Inflammatory macrophage (primary cell): ENCODE data around the gene ANXA9.

Source experiments
- DNase-seq, 2 donors: peaks; one replicate each; pipeline ENCODE4 v3.0.0-alpha.2; 2020 to 2022
- total RNA-seq, 18 experiments: gene quantifications; one replicate each; lab custom pipeline; 2026; ENCODE audit warnings: mixed read lengths in 6 of 18, inconsistent platforms in 2 of 18; lab: John Stamatoyannopoulos, UW

The ANXA9 gene
- total RNA-seq: 0.59 to 3.9 (median 2.0) reads per million in 18 experiments

- DNase-seq: peak; percentile 39 to 70
Measured at GRCh38 chr1:150981805-150982712, at the start of gene ANXA9. Gene ANXA9, plus strand, starts transcription at chr1:150982292. Its CDS starts 814 bp downstream, at chr1:150983106.

GRCh38 chr1:150944856-150945255, 37.2 kb upstream of the ANXA9 start:
- DNase-seq: peak; percentile 28 to 62

GRCh38 chr1:150954708-150955107, 27.4 kb upstream of the ANXA9 start:
- DNase-seq: no peak

- no peak for DNase-seq
Measured at GRCh38 chr1:150955280-150955679, 26.8 kb upstream of the ANXA9 start.

- DNase-seq: no peak
Measured at GRCh38 chr1:150957666-150958065, 24.4 kb upstream of the ANXA9 start.

GRCh38 chr1:150960646-150961045, 21.4 kb upstream of the ANXA9 start:
- no peak for DNase-seq

GRCh38 chr1:150961756-150962155, 20.3 kb upstream of the ANXA9 start:
- DNase-seq: no peak

- no peak for DNase-seq
Measured at GRCh38 chr1:150963321-150964163, 18.6 kb upstream of the ANXA9 start.

- DNase-seq: no peak
Measured at GRCh38 chr1:150964164-150964489, 18.0 kb upstream of the ANXA9 start.

GRCh38 chr1:150965605-150966004, 16.5 kb upstream of the ANXA9 start:
- no peak for DNase-seq

- DNase-seq: no peak
Measured at GRCh38 chr1:150966011-150966410, 16.1 kb upstream of the ANXA9 start.

- no peak for DNase-seq
Measured at GRCh38 chr1:150967936-150968335, 14.2 kb upstream of the ANXA9 start.

GRCh38 chr1:150968491-150968890, 13.6 kb upstream of the ANXA9 start:
- DNase-seq: no peak

- DNase-seq: peak; percentile 42 to 55
Measured at GRCh38 chr1:150969626-150970025, 12.5 kb upstream of the ANXA9 start.

- peak; percentile 49 to 53 for DNase-seq
Measured at GRCh38 chr1:150970808-150971582, 11.1 kb upstream of the ANXA9 start.

GRCh38 chr1:150971583-150972416, 10.3 kb upstream of the ANXA9 start:
- DNase-seq: no peak

GRCh38 chr1:150972417-150972940, 9.6 kb upstream of the ANXA9 start:
- DNase-seq: no peak

- DNase-seq: no peak
Measured at GRCh38 chr1:150973258-150973835, 8.7 kb upstream of the ANXA9 start.

- peak; percentile 42 to 50 for DNase-seq
Measured at GRCh38 chr1:150973836-150974579, 8.1 kb upstream of the ANXA9 start.
